CD4-positive, CD25-positive, alpha-beta regulatory T cell (primary cell): Measurements from ENCODE around the gene TAF4. TPM values are rescaled to one million over a fixed set of nuclear protein-coding genes. Genes with fewer than 3 reads are reported as not detected.

ENCODE experiments used
- ATAC-seq, 2 donors: fragments of 150-1000 bp; cut with Tn5 transposase; one replicate each; pipeline ENCODE4 v1.10.0; 2021; ENCODE audit warnings: low read depth in 2 of 2, moderate number of reproducible peaks in 2 of 2, moderate library complexity in 1 of 2
- DNase-seq, 3 donors: peaks; one replicate each; pipeline versions ENCODE4 v3.0.0 to v3.0.0-alpha.2; 2012 to 2022; ENCODE audit warnings: mixed read lengths in 1 of 3
- H3K27ac ChIP-seq: one replicate; pipeline ENCODE4 v1.7.0; 2013; ENCODE audit warnings: mild to moderate bottlenecking, low read length; ENCODE audit not compliant: insufficient read depth, poor library complexity, severe bottlenecking
- H3K27me3 ChIP-seq: one replicate; pipeline ENCODE4 v1.7.0; 2013; ENCODE audit warnings: low read length; ENCODE audit not compliant: control insufficient read depth, insufficient read depth
- H3K36me3 ChIP-seq: one replicate; pipeline ENCODE4 v1.7.0; 2013; ENCODE audit warnings: mild to moderate bottlenecking, low read length, moderate library complexity; ENCODE audit not compliant: control insufficient read depth, insufficient read depth
- H3K4me1 ChIP-seq: 2 replicates; pipeline ENCODE4 v1.7.0; 2013; ENCODE audit warnings: mild to moderate bottlenecking, low read length; ENCODE audit not compliant: insufficient read depth, control insufficient read depth, poor library complexity, severe bottlenecking
- H3K4me3 ChIP-seq: one replicate; pipeline ENCODE4 v1.7.0; 2013; ENCODE audit warnings: low read depth, mild to moderate bottlenecking, low read length, moderate library complexity
- H3K9me3 ChIP-seq, 2 experiments: 1 replicate in 1 of 2; 2 replicates in 1 of 2; pipeline ENCODE4 v1.7.0; 2013; ENCODE audit warnings: low read length in 2 of 2, mild to moderate bottlenecking in 1 of 2, moderate library complexity in 1 of 2; ENCODE audit not compliant: control insufficient read depth in 2 of 2
- H3K27ac Mint-ChIP-seq, 3 donors: one replicate each; pipeline ENCODE4 v1.8.0; 2020 to 2022; ENCODE audit warnings: mild to moderate bottlenecking in 3 of 3, mixed read lengths in 3 of 3, moderate library complexity in 2 of 3
- H3K27me3 Mint-ChIP-seq: one replicate; pipeline ENCODE4 v1.8.0; 2022; ENCODE audit warnings: mild to moderate bottlenecking, mixed read lengths
- H3K36me3 Mint-ChIP-seq: one replicate; pipeline ENCODE4 v1.8.0; 2020; ENCODE audit warnings: mixed read lengths
- H3K4me1 Mint-ChIP-seq, 4 donors: one replicate each; pipeline ENCODE4 v1.8.0; 2020 to 2022; ENCODE audit warnings: mixed read lengths in 4 of 4, mild to moderate bottlenecking in 1 of 4
- H3K4me3 Mint-ChIP-seq, 4 donors: one replicate each; pipeline ENCODE4 v1.8.0; 2020 to 2022; ENCODE audit warnings: mild to moderate bottlenecking in 4 of 4, mixed read lengths in 4 of 4, moderate library complexity in 3 of 4
- H3K9me3 Mint-ChIP-seq, 7 donors: one replicate each; pipeline ENCODE4 v1.8.0; 2020 to 2022; ENCODE audit warnings: mixed read lengths in 7 of 7, mild to moderate bottlenecking in 3 of 7, moderate library complexity in 2 of 7
- polyA plus RNA-seq, 4 donors: library from polyadenylated mRNA; unstranded; fragments of 300-500 nt; fragmentation: Illumina TruSeq; gene quantifications; one replicate each; pipeline ENCODE4 v1.2.3, GENCODE V29; 2021
- total RNA-seq: library from RNA; stranded (reverse); gene quantifications from one replicate; pipeline ENCODE4 v1.2.3, GENCODE V29; 2022

TAF4 gene
- total and polyA plus RNA-seq, 5 donors from 2014 or later: 0.76 to 20.4 (median 0.91) TPM

DNA sequence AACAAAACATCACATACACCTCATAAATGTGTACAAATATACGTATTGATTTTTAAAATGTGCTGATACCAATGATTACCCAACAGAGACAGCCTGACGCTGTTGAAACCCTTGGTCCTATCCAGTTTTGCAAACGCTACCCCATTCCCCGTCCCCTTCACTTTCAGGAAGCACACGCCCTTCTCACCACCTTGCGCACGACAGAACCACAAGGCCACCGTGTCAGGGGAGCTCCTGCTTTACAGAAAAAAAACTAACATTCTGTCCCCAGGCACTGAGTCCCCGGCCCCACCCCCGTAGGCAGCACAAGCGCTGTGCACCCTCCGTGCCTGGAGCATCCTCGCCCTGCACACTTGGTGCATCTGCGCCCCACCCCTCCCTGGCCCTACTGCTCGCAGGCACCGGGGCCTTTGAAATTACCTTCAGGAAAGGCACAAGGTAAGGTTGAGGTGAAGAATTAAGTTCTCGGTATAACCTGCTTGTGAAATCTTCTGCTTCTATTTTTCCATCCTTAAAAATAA lies 58.5 kb downstream of the TAF4 start:
- Mint-ChIP-seq H3K27ac (no peak overlapping the region), H3K4me3 (no peak overlapping the region), H3K4me1 (peaks cover 3 to 10% (median 9%) of the 10 kb centered on the region in 4 donors), H3K27me3 (no peaks in the 10 kb centered on the region), H3K36me3 (peaks cover 27% of the 10 kb centered on the region), H3K9me3 (no peaks in the 10 kb centered on the region)
- ATAC-seq (no peak), DNase-seq (no peak)
- no peak overlapping the region for H3K27ac ChIP-seq
- no peaks in the 10 kb centered on the region for H3K4me1 ChIP-seq
- H3K9me3 ChIP-seq: no peaks in the 10 kb centered on the region
- no peak overlapping the region for H3K4me3 ChIP-seq
- peaks cover 68% of the 10 kb centered on the region for H3K36me3 ChIP-seq
- H3K27me3 ChIP-seq: no peaks in the 10 kb centered on the region

DNA sequence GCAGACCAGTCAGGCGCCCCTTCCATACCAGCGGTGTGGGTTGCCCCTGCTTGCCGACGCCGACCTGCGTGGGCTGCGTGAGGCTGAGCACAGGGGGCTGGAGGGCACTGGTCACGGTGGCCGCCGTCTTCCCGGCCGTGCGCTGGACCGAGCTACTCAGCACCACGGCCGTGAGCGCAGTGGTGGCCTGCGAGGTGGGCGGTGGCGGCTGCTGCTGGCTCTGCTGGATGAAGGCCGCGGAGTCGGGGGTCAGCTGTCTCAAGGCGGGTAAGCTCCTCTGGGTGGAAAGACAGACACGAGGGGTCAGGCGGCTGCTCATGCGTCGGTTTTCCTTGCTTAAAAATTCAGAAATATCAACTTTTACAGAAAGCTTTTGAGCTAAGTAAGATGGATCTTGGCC lies 59.2 kb downstream of the TAF4 start:
- H3K9me3 Mint-ChIP-seq: no peaks in the 10 kb centered on the region
- H3K4me1 Mint-ChIP-seq: peaks cover 3 to 10% (median 8%) of the 10 kb centered on the region in 4 donors
- Histone ChIP-seq H3K36me3 (peaks cover 70% of the 10 kb centered on the region), H3K27me3 (no peaks in the 10 kb centered on the region), H3K27ac (no peak overlapping the region), H3K4me3 (no peak overlapping the region), H3K9me3 (no peaks in the 10 kb centered on the region), H3K4me1 (no peaks in the 10 kb centered on the region)
- no peaks in the 10 kb centered on the region for H3K27me3 Mint-ChIP-seq
- no peak overlapping the region for H3K27ac Mint-ChIP-seq
- H3K4me3 Mint-ChIP-seq: no peak overlapping the region
- ATAC-seq: no peak
- DNase-seq: no peak
- H3K36me3 Mint-ChIP-seq: peaks cover 34% of the 10 kb centered on the region

DNA sequence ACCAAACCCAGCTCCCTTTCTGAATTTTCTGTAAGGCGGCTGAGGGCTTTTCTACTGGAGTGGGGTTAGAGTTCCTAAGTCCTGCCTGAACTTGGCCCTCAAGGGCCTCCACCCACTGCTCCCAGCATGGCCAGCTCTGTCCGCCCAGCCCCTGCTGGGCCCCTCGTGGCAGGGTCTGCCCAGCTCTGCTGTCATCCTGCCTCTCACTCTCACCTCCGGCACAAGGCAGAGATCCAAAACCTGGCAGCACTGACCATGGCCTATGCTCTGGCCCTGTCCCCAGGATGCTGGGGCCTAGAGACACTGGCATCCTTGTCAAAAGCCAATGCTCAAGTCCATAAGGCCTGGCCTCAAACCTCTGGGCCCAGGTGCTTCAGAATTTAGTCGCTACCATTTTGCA lies 61.1 kb downstream of the TAF4 start:
- Histone ChIP-seq H3K4me3 (no peak overlapping the region), H3K27me3 (no peaks in the 10 kb centered on the region), H3K36me3 (peaks cover 85% of the 10 kb centered on the region), H3K4me1 (no peaks in the 10 kb centered on the region), H3K27ac (no peak overlapping the region), H3K9me3 (no peaks in the 10 kb centered on the region)
- ATAC-seq: no peak
- no peaks in the 10 kb centered on the region for H3K27me3 Mint-ChIP-seq
- peaks cover 46% of the 10 kb centered on the region for H3K36me3 Mint-ChIP-seq
- H3K27ac Mint-ChIP-seq: no peak overlapping the region
- H3K4me1 Mint-ChIP-seq: no peaks in the 10 kb centered on the region
- H3K4me3 Mint-ChIP-seq: no peak overlapping the region
- no peak for DNase-seq
- H3K9me3 Mint-ChIP-seq: no peaks in the 10 kb centered on the region

DNA sequence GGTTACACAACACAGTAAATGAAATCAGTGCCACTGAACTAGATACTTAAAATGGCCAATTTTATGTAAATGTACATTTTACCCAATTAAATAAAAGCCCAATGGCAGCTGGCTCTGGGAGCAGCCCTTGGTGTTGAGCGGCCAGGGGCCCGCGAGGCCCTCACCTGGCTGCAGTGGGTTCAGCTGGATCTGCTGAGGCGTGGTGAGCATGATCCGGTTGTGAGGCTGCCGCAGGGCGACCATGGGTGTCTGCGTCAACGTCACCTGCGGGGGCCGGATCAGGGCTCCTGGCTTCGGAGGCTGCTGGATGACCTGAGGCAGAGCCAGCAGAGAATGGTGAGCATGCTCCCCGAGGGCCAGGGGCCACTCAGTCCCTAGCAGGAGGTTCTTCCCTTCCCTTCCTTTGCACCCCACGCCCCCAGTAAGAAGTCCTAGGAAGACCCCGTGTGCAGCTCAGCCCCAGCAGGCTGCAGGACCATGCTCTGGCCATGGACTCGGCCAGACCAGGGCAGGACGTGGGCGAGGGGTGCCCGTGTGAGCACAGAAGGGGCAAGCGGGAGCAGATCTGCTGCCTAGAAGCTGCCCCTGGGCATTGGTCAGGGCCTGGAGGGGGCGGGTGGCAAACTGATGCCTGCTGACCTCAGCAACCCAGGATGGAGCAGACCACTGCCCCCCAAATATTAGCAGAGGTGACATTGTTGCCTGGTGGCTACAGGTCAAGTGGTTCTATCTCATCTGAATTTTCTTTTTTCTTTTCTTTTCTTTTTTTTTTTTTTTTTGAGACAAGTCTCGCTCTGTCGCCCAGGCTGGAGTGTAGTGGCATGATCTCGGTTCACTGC lies 61.9 kb downstream of the TAF4 start:
- Histone ChIP-seq H3K36me3 (peaks cover 85% of the 10 kb centered on the region), H3K4me1 (no peaks in the 10 kb centered on the region), H3K27ac (no peak overlapping the region), H3K9me3 (no peaks in the 10 kb centered on the region), H3K4me3 (no peak overlapping the region), H3K27me3 (no peaks in the 10 kb centered on the region)
- Mint-ChIP-seq H3K9me3 (no peaks in the 10 kb centered on the region), H3K27ac (no peak overlapping the region), H3K4me1 (peaks cover 0 to 2% (median 0%) of the 10 kb centered on the region in 4 donors), H3K4me3 (no peak overlapping the region), H3K27me3 (no peaks in the 10 kb centered on the region), H3K36me3 (peaks cover 48% of the 10 kb centered on the region)
- DNase-seq (no peak), ATAC-seq (no peak)

DNA sequence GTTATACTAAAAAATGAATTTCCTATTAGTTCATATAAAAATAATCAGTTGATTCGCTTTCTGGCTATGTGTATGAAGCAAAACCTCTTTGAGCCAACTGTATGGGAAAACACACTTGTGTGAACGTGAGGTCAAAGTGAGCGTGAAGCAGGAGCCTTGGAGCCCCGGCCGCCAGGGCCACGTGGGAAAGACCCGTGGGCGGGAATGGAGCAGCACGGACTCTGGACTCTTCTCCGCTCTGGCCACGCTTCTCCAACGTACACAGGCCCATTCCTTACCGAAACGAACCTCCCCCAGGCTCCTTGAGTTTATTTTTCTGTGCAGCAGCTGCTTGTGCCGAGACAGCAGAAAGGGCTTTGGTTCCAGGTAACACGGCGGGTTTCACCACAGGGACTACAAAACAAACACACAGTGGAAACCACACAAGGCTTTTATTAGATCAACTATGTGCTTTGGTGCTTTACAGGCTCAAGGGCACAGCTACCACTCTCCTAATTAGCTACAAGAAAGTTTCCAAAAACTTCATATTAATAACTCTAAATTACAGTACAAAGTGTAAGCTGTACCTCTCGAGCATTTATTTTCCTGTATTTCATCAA lies 62.7 kb downstream of the TAF4 start:
- peaks cover 85% of the 10 kb centered on the region for H3K36me3 ChIP-seq
- H3K4me1 ChIP-seq: no peaks in the 10 kb centered on the region
- no peaks in the 10 kb centered on the region for H3K9me3 ChIP-seq
- no peaks in the 10 kb centered on the region for H3K27me3 ChIP-seq
- Mint-ChIP-seq H3K27ac (no peak overlapping the region), H3K27me3 (no peaks in the 10 kb centered on the region), H3K4me3 (no peak overlapping the region), H3K4me1 (peaks cover 0 to 2% (median 0%) of the 10 kb centered on the region in 4 donors), H3K36me3 (peaks cover 53% of the 10 kb centered on the region), H3K9me3 (no peaks in the 10 kb centered on the region)
- DNase-seq (no peak), ATAC-seq (no peak)
- no peak overlapping the region for H3K27ac ChIP-seq
- no peak overlapping the region for H3K4me3 ChIP-seq

DNA sequence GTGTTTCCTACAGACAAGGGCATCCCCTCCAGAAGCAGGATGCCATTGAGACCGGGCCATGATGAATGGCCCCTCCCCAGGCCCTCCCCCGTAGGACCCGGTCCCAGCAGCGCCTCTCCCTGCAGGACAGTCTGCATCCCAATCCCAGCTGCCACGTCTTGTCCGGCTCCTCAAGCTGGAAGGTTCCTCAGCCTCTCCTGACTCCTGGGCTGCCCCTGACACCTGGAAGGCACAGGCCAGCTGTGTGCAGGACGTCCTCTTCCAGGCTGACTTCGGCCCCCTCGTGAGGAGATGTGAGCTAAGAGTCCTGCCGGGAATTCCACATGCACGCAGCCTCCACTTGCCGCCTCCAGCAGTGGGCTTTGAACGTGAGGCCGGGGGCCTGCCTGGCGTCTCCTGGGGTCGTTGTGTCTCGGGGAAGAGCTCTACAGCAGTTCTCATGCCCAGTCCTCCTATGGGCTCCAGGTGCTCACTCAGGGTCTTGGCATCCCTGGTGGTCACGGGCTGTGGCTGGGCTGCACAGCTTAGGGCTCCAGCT lies 64.4 kb downstream of the TAF4 start:
- Mint-ChIP-seq H3K27ac (peak overlapping the region in 1 of 3 donors; percentile 43), H3K36me3 (peaks cover 58% of the 10 kb centered on the region), H3K27me3 (no peaks in the 10 kb centered on the region), H3K4me1 (peaks cover 0 to 2% (median 0%) of the 10 kb centered on the region in 4 donors), H3K4me3 (no peak overlapping the region), H3K9me3 (peaks cover 0 to 2% (median 0%) of the 10 kb centered on the region in 7 donors)
- no peak for ATAC-seq
- Histone ChIP-seq H3K4me3 (no peak overlapping the region), H3K27ac (no peak overlapping the region), H3K4me1 (no peaks in the 10 kb centered on the region), H3K27me3 (no peaks in the 10 kb centered on the region), H3K9me3 (no peaks in the 10 kb centered on the region), H3K36me3 (peaks cover 80% of the 10 kb centered on the region)
- DNase-seq: no peak

DNA sequence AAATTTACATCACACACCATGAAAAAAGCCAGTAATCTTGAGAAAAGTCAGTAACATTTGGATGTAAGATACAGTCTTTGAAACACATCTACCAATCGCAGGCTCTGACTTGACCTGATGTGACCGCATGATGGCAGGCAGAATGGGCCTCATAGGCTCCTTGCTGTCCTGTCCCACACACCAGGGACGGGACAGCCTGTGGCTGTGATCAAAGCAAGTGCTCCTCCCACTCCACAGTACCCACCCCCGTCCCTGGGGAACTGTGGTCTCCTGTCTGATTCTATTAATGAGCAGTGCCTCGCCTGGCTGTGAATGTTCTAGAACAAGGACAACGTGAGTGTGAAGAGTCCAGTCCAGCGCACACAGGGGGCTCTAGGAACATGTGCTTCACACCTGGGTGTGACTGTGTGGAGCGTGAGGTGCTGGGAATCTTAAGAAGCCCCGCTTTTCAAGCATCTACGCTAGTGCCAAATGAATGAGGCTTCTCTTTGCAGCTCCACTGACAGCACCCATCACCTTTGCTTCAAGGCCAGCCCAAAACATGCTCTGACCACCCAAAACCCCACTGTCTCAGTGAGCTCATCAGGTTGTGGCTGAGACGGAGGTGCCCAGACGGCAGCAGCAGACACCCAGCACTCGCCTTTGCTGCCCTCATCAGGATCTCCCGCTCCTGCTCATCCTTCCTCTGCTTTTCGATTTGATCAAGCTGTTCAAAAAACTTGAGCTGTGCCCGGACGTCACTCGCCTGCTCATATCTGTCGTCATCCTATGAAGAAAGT lies 67.1 kb downstream of the TAF4 start:
- no peak overlapping the region for H3K27ac Mint-ChIP-seq

More for the DNA sequence above, 67.1 kb downstream of the TAF4 start:
- H3K27me3 Mint-ChIP-seq: no peaks in the 10 kb centered on the region
- Histone ChIP-seq H3K36me3 (peaks cover 82% of the 10 kb centered on the region), H3K27ac (no peak overlapping the region), H3K4me3 (no peak overlapping the region), H3K27me3 (no peaks in the 10 kb centered on the region), H3K9me3 (no peaks in the 10 kb centered on the region), H3K4me1 (no peaks in the 10 kb centered on the region)
- H3K4me3 Mint-ChIP-seq: no peak overlapping the region
- ATAC-seq (no peak), DNase-seq (no peak)
- peaks cover 73% of the 10 kb centered on the region for H3K36me3 Mint-ChIP-seq
- H3K9me3 Mint-ChIP-seq: peaks cover 0 to 2% (median 0%) of the 10 kb centered on the region in 7 donors
- peaks cover 0 to 2% (median 0%) of the 10 kb centered on the region in 4 donors for H3K4me1 Mint-ChIP-seq
